IMR-90 (cell line): ENCODE measurements around the gene FAM13B. TPM values are rescaled to one million over a fixed set of nuclear protein-coding genes. Genes with fewer than 3 reads are reported as not detected.

Experiments
- ATAC-seq: fragments of 200-7000 bp; cut with Tn5 transposase; 2 replicates; pipeline ENCODE4 v1.9.1; 2020; ENCODE audit warnings: low read depth, mild to moderate bottlenecking, moderate library complexity
- BruUV-seq: library from RNA; stranded (reverse); fragments of 400-500 nt; replicated peaks from 2 replicates; lab custom pipeline; 2021; lab: Mats Ljungman, UMichigan
- CTCF ChIA-PET: fragments of 300-600 bp; formaldehyde crosslinking; extraction: SDS; loops from one replicate; lab custom pipeline; 2021; ENCODE audit warnings: antibody characterized with exemption; lab: Yijun Ruan, JAX
- POLR2A ChIA-PET: fragments of 300-600 bp; sonication (Branson Sonifier 250); formaldehyde crosslinking; loops from one replicate; lab custom pipeline; 2022; ENCODE audit warnings: antibody characterized with exemption; ENCODE audit not compliant: unreplicated experiment; lab: Charles Lee
- DNase-seq: peaks from one replicate; pipeline ENCODE4 v3.0.0; 2013
- H2AFZ ChIP-seq: replicated peaks from 2 replicates; pipeline ENCODE3; 2013; ENCODE audit warnings: low read length, mild to moderate bottlenecking; ENCODE audit not compliant: poor library complexity
- H2AK5ac ChIP-seq: 2 replicates; pipeline ENCODE4 v1.6.1; 2013; ENCODE audit warnings: low read depth, low read length, inconsistent platforms
- H2AK9ac ChIP-seq: replicated peaks from 2 replicates; pipeline ENCODE3; 2013; ENCODE audit warnings: mild to moderate bottlenecking, low read depth, low read length, moderate library complexity; ENCODE audit not compliant: poor library complexity
- H2BK120ac ChIP-seq: 2 replicates; pipeline ENCODE4 v1.6.1; 2013; ENCODE audit warnings: low read depth, low read length, inconsistent platforms
- H2BK15ac ChIP-seq: 3 replicates; pipeline ENCODE4 v1.6.1; 2013; ENCODE audit warnings: low read depth, low read length, inconsistent platforms
- H2BK20ac ChIP-seq: 2 replicates; pipeline ENCODE4 v1.6.1; 2013; ENCODE audit warnings: low read depth, mild to moderate bottlenecking, inconsistent platforms, low read length, moderate library complexity
- H2BK5ac ChIP-seq: 2 replicates; pipeline ENCODE4 v1.6.1; 2013; ENCODE audit warnings: mild to moderate bottlenecking, low read depth, low read length, inconsistent platforms; ENCODE audit not compliant: poor library complexity, severe bottlenecking
- H3K14ac ChIP-seq: replicated peaks from 2 replicates; pipeline ENCODE4 v1.6.1; 2013; ENCODE audit warnings: low read depth, low read length, inconsistent platforms
- H3K18ac ChIP-seq: 2 replicates; pipeline ENCODE4 v1.6.1; 2013; ENCODE audit warnings: low read depth, low read length, control low read depth
- H3K23ac ChIP-seq: 2 replicates; pipeline ENCODE4 v1.6.1; 2013; ENCODE audit warnings: low read depth, low read length, inconsistent platforms
- H3K27ac ChIP-seq: 2 replicates; pipeline ENCODE4 v1.5.1; 2013; ENCODE audit warnings: mild to moderate bottlenecking, control low read depth, low read length; ENCODE audit not compliant: insufficient read depth
- H3K27me3 ChIP-seq: 2 replicates; pipeline ENCODE4 v1.6.1; 2013; ENCODE audit warnings: low read length; ENCODE audit not compliant: control insufficient read depth, insufficient read depth
- H3K36me3 ChIP-seq: 2 replicates; pipeline ENCODE4 v1.6.1; 2013; ENCODE audit warnings: low read length, mixed read lengths; ENCODE audit not compliant: control insufficient read depth, insufficient read depth
- H3K4ac ChIP-seq: 2 replicates; pipeline ENCODE4 v1.6.1; 2013; ENCODE audit warnings: low read depth, low read length, inconsistent platforms
- H3K4me1 ChIP-seq: 2 replicates; pipeline ENCODE4 v1.6.1; 2013; ENCODE audit warnings: low read length, mixed read lengths; ENCODE audit not compliant: control insufficient read depth, insufficient read depth
- H3K4me2 ChIP-seq: 2 replicates; pipeline ENCODE4 v1.6.1; 2013; ENCODE audit warnings: low read depth, mild to moderate bottlenecking, control low read depth, low read length, moderate library complexity
- H3K4me3 ChIP-seq: 2 replicates; pipeline ENCODE4 v1.5.1; 2013; ENCODE audit warnings: low read depth, mild to moderate bottlenecking, control low read depth, low read length, moderate library complexity; ENCODE audit not compliant: insufficient read depth
- H3K56ac ChIP-seq: 2 replicates; pipeline ENCODE4 v1.6.1; 2013; ENCODE audit warnings: low read length, inconsistent platforms; ENCODE audit not compliant: insufficient read depth; ENCODE audit errors: extremely low read depth
- H3K79me1 ChIP-seq, 2 experiments: 2 replicates each; pipeline ENCODE4 v1.6.1; 2013; ENCODE audit warnings: low read length in 2 of 2, inconsistent platforms in 1 of 2, low read depth in 1 of 2
- H3K9ac ChIP-seq: 2 replicates; pipeline ENCODE4 v1.6.1; 2013; ENCODE audit warnings: low read depth, low read length, control low read depth
- H3K9me1 ChIP-seq: 2 replicates; pipeline ENCODE4 v1.6.1; 2013; ENCODE audit warnings: low read length, inconsistent platforms; ENCODE audit not compliant: insufficient read depth
- H3K9me3 ChIP-seq: 2 replicates; pipeline ENCODE4 v1.6.1; 2013; ENCODE audit warnings: low read length; ENCODE audit not compliant: control insufficient read depth, insufficient read depth
- H4K20me1 ChIP-seq: 2 replicates; pipeline ENCODE4 v1.6.1; 2013; ENCODE audit warnings: low read length, inconsistent platforms; ENCODE audit not compliant: insufficient read depth
- H4K5ac ChIP-seq: 2 replicates; pipeline ENCODE4 v1.6.1; 2013; ENCODE audit warnings: mild to moderate bottlenecking, low read depth, low read length, control low read depth
- H4K8ac ChIP-seq, 2 experiments: 2 replicates each; pipeline ENCODE4 v1.6.1; 2013; ENCODE audit warnings: low read depth in 2 of 2, low read length in 2 of 2, control low read depth in 1 of 2, inconsistent platforms in 1 of 2
- H4K91ac ChIP-seq: 2 replicates; pipeline ENCODE4 v1.6.1; 2013; ENCODE audit warnings: low read depth, low read length, inconsistent platforms; ENCODE audit not compliant: insufficient read depth
- BHLHE40 ChIP-seq: fragments of 150-350 bp; IDR thresholded peaks from 2 replicates; pipeline ENCODE4 v1.6.1; 2016; ENCODE audit warnings: mild to moderate bottlenecking, low read depth, low read length
- CEBPB ChIP-seq: IDR thresholded peaks from 2 replicates; pipeline ENCODE4 v1.6.1; 2012; ENCODE audit warnings: low read depth, low read length, improper control_type of control experiment
- CHD1 ChIP-seq: IDR thresholded peaks from 2 replicates; pipeline ENCODE4 v1.6.1; 2012; ENCODE audit warnings: low read depth, low read length, improper control_type of control experiment
- CTCF ChIP-seq: conservative IDR thresholded peaks from 2 replicates; pipeline ENCODE4 v1.5.1; 2012; ENCODE audit warnings: mild to moderate bottlenecking, low read depth, low read length, improper control_type of control experiment
- FOS ChIP-seq: fragments of 150-350 bp; IDR thresholded peaks from 2 replicates; pipeline ENCODE4 v1.6.1; 2016; ENCODE audit warnings: low read depth, low read length
- MAFK ChIP-seq: IDR thresholded peaks from 2 replicates; pipeline ENCODE4 v1.6.1; 2012; ENCODE audit warnings: low read depth, low read length, improper control_type of control experiment
- MAZ ChIP-seq: IDR thresholded peaks from 2 replicates; pipeline ENCODE4 v1.6.1; 2012; ENCODE audit warnings: low read depth, mild to moderate bottlenecking, low read length, improper control_type of control experiment, moderate library complexity, borderline replicate concordance
- MXI1 ChIP-seq: IDR thresholded peaks from 2 replicates; pipeline ENCODE4 v1.6.1; 2012; ENCODE audit warnings: low read depth, mild to moderate bottlenecking, low read length, moderate library complexity, borderline replicate concordance
- NFE2L2 ChIP-seq: fragments of 150-350 bp; IDR thresholded peaks from 2 replicates; pipeline ENCODE4 v1.6.1; 2016; ENCODE audit warnings: low read depth, mild to moderate bottlenecking, low read length
- POLR2A ChIP-seq: IDR thresholded peaks from 2 replicates; pipeline ENCODE4 v1.6.1; 2012; ENCODE audit warnings: mild to moderate bottlenecking, low read depth, low read length
- RAD21 ChIP-seq: IDR thresholded peaks from 2 replicates; pipeline ENCODE4 v1.6.1; 2012; ENCODE audit warnings: low read length, improper control_type of control experiment
- RCOR1 ChIP-seq: IDR thresholded peaks from 2 replicates; pipeline ENCODE4 v1.6.1; 2012; ENCODE audit warnings: mild to moderate bottlenecking, low read length, improper control_type of control experiment; ENCODE audit not compliant: insufficient replicate concordance
- RFX5 ChIP-seq: IDR thresholded peaks from 2 replicates; pipeline ENCODE4 v1.8.0; 2012; ENCODE audit warnings: low read depth, mild to moderate bottlenecking, low read length, moderate library complexity
- SMC3 ChIP-seq: fragments of 150-350 bp; IDR thresholded peaks from 2 replicates; pipeline ENCODE4 v1.6.1; 2016; ENCODE audit warnings: low read depth, mild to moderate bottlenecking, antibody characterized with exemption, low read length, moderate library complexity
- USF2 ChIP-seq: fragments of 150-350 bp; IDR thresholded peaks from 2 replicates; pipeline ENCODE4 v1.6.1; 2017; ENCODE audit warnings: mild to moderate bottlenecking, antibody characterized with exemption, low read length, low read depth
- WGBS, 2 experiments: methylation state at CpG; one replicate each; pipeline versions ENCODE4 v1.1.5 to v1.1.7; 2013; ENCODE audit warnings: missing lambda C conversion rate in 2 of 2; ENCODE audit not compliant: insufficient read length in 1 of 2; ENCODE audit errors: extremely low coverage in 2 of 2; 5-methylcytosine and 5-hydroxymethylcytosine counted together
- dilution Hi-C: fragments of 300-500 bp; cut with HindIII; formaldehyde crosslinking; loops from one replicate; pipeline ENCODE4 v1.14.3; 2018; ENCODE audit warnings: low sequenced_read_pairs; ENCODE audit not compliant: unreplicated experiment
- in situ Hi-C: fragments of 300-500 bp; cut with MboI; formaldehyde crosslinking; loops from 3 replicates; pipeline ENCODE4 v1.14.3; 2019; ENCODE audit warnings: low sequenced_read_pairs, inconsistent platforms, mixed read lengths
- intact Hi-C: fragments of 100-400 bp; cut with micrococcal nuclease; formaldehyde crosslinking; loops from 2 replicates; pipeline ENCODE4 v1.10.0; 2022
- polyA plus RNA-seq, 3 experiments: library from polyadenylated mRNA; depleted of rRNA; stranded (reverse); fragments of >200 nt; gene quantifications; 2 replicates each; pipeline ENCODE4 v1.2.3, GENCODE V29; 2012; ENCODE audit warnings: low replicate concordance in 1 of 3
- total RNA-seq: library from RNA; depleted of rRNA; stranded (reverse); fragments of >200 nt; gene quantifications from 2 replicates; pipeline ENCODE4 v1.2.3, GENCODE V29; 2012
- TF ChIP-seq, protein P1 (sequence below): fragments of 150-350 bp; IDR thresholded peaks from 2 replicates; pipeline ENCODE4 v1.6.1; 2016; ENCODE audit warnings: low read depth, mild to moderate bottlenecking, low read length, moderate library complexity, borderline replicate concordance

The FAM13B gene
- total and polyA plus RNA-seq, 2 of the 4 experiments (the other 2 are of a cell fraction): 14.6 to 15.1 TPM

DNA sequence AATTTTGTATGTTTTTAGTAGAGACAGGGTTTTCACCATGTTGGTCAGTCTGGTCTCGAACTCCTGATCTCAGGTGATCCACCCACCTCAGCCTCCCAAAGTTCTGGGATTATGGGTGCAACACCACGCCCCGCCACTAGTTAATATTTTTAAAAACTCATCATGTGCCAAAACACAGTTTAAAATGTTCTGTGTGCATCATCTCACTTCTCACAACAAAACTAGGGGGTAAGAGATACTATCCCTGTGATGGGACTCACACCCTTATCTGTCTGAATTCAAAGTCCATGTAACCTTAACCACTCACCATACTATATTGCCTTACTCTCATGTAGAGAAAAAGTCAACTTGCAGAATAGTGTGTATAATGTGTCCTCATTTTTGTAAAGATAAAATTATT, 141.0 kb downstream of the FAM13B start:
- in situ Hi-C loops (no loop called here), intact Hi-C loops (no loop called here), dilution Hi-C loops (no loop called here)
- H2AK5ac ChIP-seq: no peak overlapping the region
- H4K8ac ChIP-seq: no peak overlapping the region
- H4K20me1 ChIP-seq: no peaks in the 10 kb centered on the region
- H2BK120ac ChIP-seq: no peak overlapping the region
- H3K79me1 ChIP-seq: no peaks in the 10 kb centered on the region
- no peak overlapping the region for H2AK9ac ChIP-seq
- no peak overlapping the region for H3K27ac ChIP-seq
- no peak overlapping the region for H3K4me3 ChIP-seq
- no peaks in the 10 kb centered on the region for H3K9me1 ChIP-seq
- no peak for TF ChIP-seq NFE2L2
- TF ChIP-seq BHLHE40: no peak
- TF ChIP-seq CEBPB: no peak
- no peak for TF ChIP-seq RFX5
- TF ChIP-seq FOS: no peak
- no peak for TF ChIP-seq MAZ
- TF ChIP-seq RAD21: no peak
- no peak for TF ChIP-seq CTCF
- TF ChIP-seq RCOR1: no peak
- TF ChIP-seq CHD1: no peak
- no peak for TF ChIP-seq POLR2A
- TF ChIP-seq MAFK: no peak
- no peak for TF ChIP-seq MXI1
- no peak for TF ChIP-seq USF2
- TF ChIP-seq, protein P1, sequence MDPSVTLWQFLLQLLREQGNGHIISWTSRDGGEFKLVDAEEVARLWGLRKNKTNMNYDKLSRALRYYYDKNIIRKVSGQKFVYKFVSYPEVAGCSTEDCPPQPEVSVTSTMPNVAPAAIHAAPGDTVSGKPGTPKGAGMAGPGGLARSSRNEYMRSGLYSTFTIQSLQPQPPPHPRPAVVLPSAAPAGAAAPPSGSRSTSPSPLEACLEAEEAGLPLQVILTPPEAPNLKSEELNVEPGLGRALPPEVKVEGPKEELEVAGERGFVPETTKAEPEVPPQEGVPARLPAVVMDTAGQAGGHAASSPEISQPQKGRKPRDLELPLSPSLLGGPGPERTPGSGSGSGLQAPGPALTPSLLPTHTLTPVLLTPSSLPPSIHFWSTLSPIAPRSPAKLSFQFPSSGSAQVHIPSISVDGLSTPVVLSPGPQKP: no peak
- TF ChIP-seq SMC3: no peak
- CTCF ChIA-PET: no interaction called here
- no peak overlapping the region for H3K9ac ChIP-seq
- BruUV-seq: no TSS peak
- WGBS, 2 experiments: no CpG with 5 or more reads among the region's 3 CpGs
- no peak overlapping the region for H3K23ac ChIP-seq
- H3K9me3 ChIP-seq: no peaks in the 10 kb centered on the region; the same call in 1 of the 2 replicates
- no peak overlapping the region for H3K4ac ChIP-seq
- H2BK20ac ChIP-seq: no peak overlapping the region
- no peak overlapping the region for H2BK5ac ChIP-seq
- no peak overlapping the region for H4K5ac ChIP-seq
- no peak overlapping the region for H3K4me2 ChIP-seq
- ATAC-seq: no peak
- no peaks in the 10 kb centered on the region for H3K36me3 ChIP-seq
- H3K56ac ChIP-seq: no peak overlapping the region
- no peaks in the 10 kb centered on the region for H3K4me1 ChIP-seq
- DNase-seq: no peak
- POLR2A ChIA-PET: no interaction called here
- H2BK15ac ChIP-seq: no peak overlapping the region
- no peak overlapping the region for H2AFZ ChIP-seq
- H3K14ac ChIP-seq: no peak overlapping the region
- no peak overlapping the region for H3K18ac ChIP-seq
- no peak overlapping the region for H4K91ac ChIP-seq
- H3K27me3 ChIP-seq: no peaks in the 10 kb centered on the region; the same call in none of the 2 replicates
